K562 (cell line): ENCODE measurements around the gene CRK. TPM values are rescaled to one million over a fixed set of nuclear protein-coding genes. Genes with fewer than 3 reads are reported as not detected.

ENCODE experiments used
- BCOR ChIP-seq: fragments of 450-650 bp; IDR thresholded peaks from 2 replicates; pipeline ENCODE4 v1.6.1; 2016
- E2F6 ChIP-seq, 2 experiments: IDR thresholded peaks; 2 replicates each; pipeline ENCODE4 v1.6.1; 2011; ENCODE audit warnings: borderline replicate concordance in 1 of 2, control low read depth in 1 of 2, low read depth in 1 of 2, low read length in 1 of 2, mild to moderate bottlenecking in 1 of 2, mixed read lengths in 1 of 2, moderate library complexity in 1 of 2; ENCODE audit not compliant: insufficient read depth in 1 of 2, insufficient read length in 1 of 2, poor library complexity in 1 of 2, severe bottlenecking in 1 of 2; ENCODE audit errors: extremely low read depth in 1 of 2
- EGR1 ChIP-seq: fragments of 450-650 bp; conservative IDR thresholded peaks from 2 replicates; pipeline ENCODE4 v1.6.1; 2017; ENCODE audit warnings: mild to moderate bottlenecking
- ETV6 ChIP-seq, 3 experiments: fragments of 150-350 bp in 1 of 3; sonication (generic) in 1 of 3; formaldehyde crosslinking in 1 of 3; IDR thresholded peaks; 2 replicates each; pipeline versions ENCODE4 v1.6.1 to v1.8.0; 2014 to 2022; ENCODE audit warnings: borderline replicate concordance in 2 of 3, low read depth in 2 of 3, antibody characterized with exemption in 1 of 3, low read length in 1 of 3, mild to moderate bottlenecking in 1 of 3, missing genetic modification reagents in 1 of 3
- MAZ ChIP-seq, 2 experiments: fragments of 450-650 bp in 1 of 2; sonication (generic) in 1 of 2; formaldehyde crosslinking; IDR thresholded peaks in 1 of 2; conservative IDR thresholded peaks in 1 of 2; 2 replicates each; pipeline versions ENCODE4 v1.4.0 to v1.5.0; 2020; ENCODE audit warnings: mild to moderate bottlenecking in 1 of 2, missing genetic modification reagents in 1 of 2
- MCM7 ChIP-seq, 2 experiments: fragments of 450-650 bp; IDR thresholded peaks; 2 replicates each; pipeline ENCODE4 v1.6.1; 2016 to 2018
- MEF2D ChIP-seq: conservative IDR thresholded peaks from 2 replicates; pipeline ENCODE4 v1.6.1; 2016; ENCODE audit warnings: low read depth, missing genetic modification characterization, missing compliant biosample characterization
- POLR2AphosphoS5 ChIP-seq: IDR thresholded peaks from 2 replicates; pipeline ENCODE4 v1.6.1; 2011; ENCODE audit warnings: mild to moderate bottlenecking, low read depth, low read length, moderate library complexity; ENCODE audit not compliant: control insufficient read depth, insufficient read depth
- PREB ChIP-seq: sonication (generic); formaldehyde crosslinking; IDR thresholded peaks from 2 replicates; pipeline ENCODE4 v1.8.1; 2023; ENCODE audit warnings: mild to moderate bottlenecking, missing genetic modification reagents
- RAD51 ChIP-seq: fragments of 450-650 bp; IDR thresholded peaks from 2 replicates; pipeline ENCODE4 v1.7.1; 2016; ENCODE audit warnings: low read depth, mild to moderate bottlenecking, borderline replicate concordance
- RFX5 ChIP-seq: IDR thresholded peaks from 2 replicates; pipeline ENCODE4 v1.6.1; 2011; ENCODE audit warnings: low read depth, mild to moderate bottlenecking, improper control_type of control experiment, low read length
- RREB1 ChIP-seq: fragments of 250-450 bp; sonication (Bioruptor Pico); IDR thresholded peaks from 2 replicates; pipeline ENCODE4 v1.4.0; 2020
- TCF3 ChIP-seq: sonication (generic); formaldehyde crosslinking; IDR thresholded peaks from 2 replicates; pipeline ENCODE4 v1.4.0; 2020; ENCODE audit warnings: mild to moderate bottlenecking, missing genetic modification reagents
- TOE1 ChIP-seq, 2 experiments: fragments of 450-650 bp in 1 of 2; sonication (generic) in 1 of 2; formaldehyde crosslinking in 1 of 2; IDR thresholded peaks; 2 replicates each; pipeline versions ENCODE4 v1.7.1 to v1.8.0; 2016 to 2022; ENCODE audit warnings: borderline replicate concordance in 2 of 2, mild to moderate bottlenecking in 2 of 2, antibody characterized with exemption in 1 of 2, inconsistent platforms in 1 of 2, low read depth in 1 of 2, missing genetic modification reagents in 1 of 2, moderate library complexity in 1 of 2
- ZNF224 ChIP-seq: sonication (generic); formaldehyde crosslinking; IDR thresholded peaks from 2 replicates; pipeline ENCODE4 v1.8.0; 2022; ENCODE audit warnings: mild to moderate bottlenecking, missing genetic modification reagents
- ZNF263 ChIP-seq: sonication (generic); formaldehyde crosslinking; IDR thresholded peaks from 2 replicates; pipeline ENCODE4 v1.8.0; 2022; ENCODE audit warnings: mild to moderate bottlenecking, missing genetic modification reagents, borderline replicate concordance
- ZNF316 ChIP-seq: fragments of 450-650 bp; IDR thresholded peaks from 2 replicates; pipeline ENCODE4 v1.6.1; 2016
- ZNF408 ChIP-seq: fragments of 250-450 bp; sonication (Bioruptor Pico); IDR thresholded peaks from 2 replicates; pipeline ENCODE4 v1.4.0; 2020; ENCODE audit warnings: low read depth, mild to moderate bottlenecking, moderate library complexity
- polyA plus RNA-seq, 8 experiments: library from polyadenylated mRNA; depleted of rRNA in 4 of 8; stranded (reverse) in 5 of 8; unstranded in 3 of 8; fragments of >200 nt; fragmentation: Nextera tagmentation in 2 of 8; fragmentation: Illumina TruSeq in 1 of 8; extraction: Ambion mirVana in 2 of 8; extraction: Trizol in 1 of 8; gene quantifications; 2 replicates each; pipeline versions ENCODE4 v1.2.1 to v1.2.3, GENCODE V29; 2011 to 2014; ENCODE audit warnings: inconsistent platforms in 1 of 8, missing spikeins in 1 of 8
- total RNA-seq, 7 experiments: library from RNA; depleted of rRNA in 6 of 7; stranded (reverse); fragments of >200 nt in 6 of 7; fragmentation: Illumina TruSeq in 2 of 7; extraction: Trizol in 2 of 7; gene quantifications; 2 replicates each; pipeline versions ENCODE4 v1.2.1 to v1.2.3, GENCODE V29; 2011 to 2021; ENCODE audit warnings: low replicate concordance in 1 of 7

The CRK gene
- total and polyA plus RNA-seq, 9 of the 15 experiments (the other 6 are each of a cell fraction or from before 2014, with no cell fraction given) = 13.1 to 40.2 (median 26.1) TPM

GRCh38 chr17:1484676-1485422 is 28.8 kb upstream of the CRK start (continued):
- TF ChIP-seq ZNF263 (CRISPR knock-in tag) (no peak), RFX5 (no peak), ZNF316 (no peak), ZNF408 (CRISPR knock-in tag) (no peak), POLR2AphosphoS5 (peak; percentile 31; the same call in 1 of the 2 replicates), RREB1 (CRISPR knock-in tag) (no peak), PREB (CRISPR knock-in tag) (no peak), EGR1 (peak; percentile 93), ZNF224 (CRISPR knock-in tag) (no peak), ETV6 (IDR thresholded peaks at IDR 0.05; ENCODE audit: borderline replicate concordance in 1 of 2, low read depth in 2 of 2, low read length in 1 of 2) (no peak), ETV6 (CRISPR knock-in tag; IDR thresholded peaks at IDR 0.05; ENCODE audit: borderline replicate concordance) (no peak), TCF3 (CRISPR knock-in tag) (0 out of 2 replicates have a peak, but pooled peaks have one; percentile 11), MEF2D (no peak), TOE1 (IDR thresholded peaks at IDR 0.05; ENCODE audit: borderline replicate concordance) (no peak), TOE1 (CRISPR knock-in tag; IDR thresholded peaks at IDR 0.05; ENCODE audit: borderline replicate concordance, low read depth) (no peak), MAZ (CRISPR knock-in tag; conservative IDR thresholded peaks at IDR 0.05 in 1 of 2, IDR thresholded peaks at IDR 0.05 in 1 of 2) (peak; percentile 12 to 43; a peak in 1 of 4 replicates), MCM7 (IDR thresholded peaks at IDR 0.05) (no peak), RAD51 (no peak), E2F6 (IDR thresholded peaks at IDR 0.05; ENCODE audit: borderline replicate concordance in 1 of 2, extremely low read depth in 1 of 2, insufficient read depth in 1 of 2, insufficient read length in 1 of 2, low read depth in 1 of 2, low read length in 1 of 2, poor library complexity in 1 of 2, severe bottlenecking in 1 of 2) (peak in 1 of 2 experiments; percentile 18), BCOR (no peak)
